HepG2 (cell line): ENCODE data around the gene RPS6KA2. TPM values are rescaled to one million over a fixed set of nuclear protein-coding genes. Genes with fewer than 3 reads are reported as not detected.

Experiments used
- ATAC-seq: fragments of 200-7000 bp; cut with Tn5 transposase; 3 replicates; pipeline ENCODE4 v1.9.1; 2020; ENCODE audit warnings: mild to moderate bottlenecking, moderate library complexity
- BruUV-seq: library from RNA; stranded (reverse); fragments of 400-500 nt; replicated peaks from 2 replicates; lab custom pipeline; 2021; lab: Mats Ljungman, UMichigan
- CTCF ChIA-PET: fragments of 300-600 bp; formaldehyde crosslinking; extraction: SDS; loops from one replicate; lab custom pipeline; 2021; ENCODE audit warnings: low total read pairs, inconsistent platforms, low intra/inter-chr PET ratio; lab: Yijun Ruan, JAX
- POLR2A ChIA-PET: fragments of 350-600 bp; sonication (Branson Sonifier 250); formaldehyde crosslinking; loops from one replicate; lab custom pipeline; 2020; ENCODE audit warnings: antibody characterized with exemption, inconsistent platforms; lab: Yijun Ruan, JAX
- DNase-seq: peaks from one replicate; pipeline ENCODE4 v3.0.0-alpha.2; 2015; ENCODE audit warnings: low spot score
- FAIRE-seq: peaks from 3 replicates; lab custom pipeline; 2011; peaks lifted over from hg19 to GRCh38; lab: Jason Lieb, UNC
- H2AFZ ChIP-seq: one replicate; pipeline ENCODE4 v1.6.1; 2011; ENCODE audit warnings: low read length, inconsistent platforms
- H3K27ac ChIP-seq: fragments of 300-600 bp; 3 replicates; pipeline ENCODE4 v1.8.0; 2011; ENCODE audit warnings: mixed run types, mild to moderate bottlenecking, mixed read lengths, low read length, inconsistent platforms; ENCODE audit not compliant: insufficient read depth; ENCODE audit errors: extremely low read length
- H3K27me3 ChIP-seq, 2 experiments: fragments of 200-600 bp in 1 of 2; 2 replicates in 1 of 2; 3 replicates in 1 of 2; pipeline versions ENCODE4 v1.6.0 to v1.8.0; 2011; ENCODE audit warnings: low read length in 2 of 2, mild to moderate bottlenecking in 2 of 2, moderate library complexity in 2 of 2, inconsistent platforms in 1 of 2; ENCODE audit not compliant: insufficient read depth in 2 of 2, control insufficient read depth in 1 of 2
- H3K36me3 ChIP-seq, 2 experiments: fragments of 200-600 bp in 1 of 2; replicated peaks in 1 of 2; 2 replicates in 1 of 2; 3 replicates in 1 of 2; pipeline versions ENCODE4 v1.5.1 to v1.8.0; 2011; ENCODE audit warnings: low read length in 2 of 2, inconsistent platforms in 1 of 2; ENCODE audit not compliant: insufficient read depth in 2 of 2, control insufficient read depth in 1 of 2
- H3K4me1 ChIP-seq: 2 replicates; pipeline ENCODE4 v1.5.1; 2012; ENCODE audit warnings: low read length, inconsistent platforms; ENCODE audit not compliant: insufficient read depth
- H3K4me2 ChIP-seq: 2 replicates; pipeline ENCODE4 v1.6.0; 2011; ENCODE audit warnings: low read depth, low read length, inconsistent platforms
- H3K4me3 ChIP-seq, 3 experiments: fragments of 200-600 bp in 1 of 3; sonication (generic), shearing (Covaris generic) in 1 of 3; replicated peaks in 1 of 3; 2 replicates each; pipeline ENCODE4 v1.5.1; 2011 to 2016; ENCODE audit warnings: low read length in 3 of 3, inconsistent platforms in 2 of 3, low read depth in 2 of 3, mild to moderate bottlenecking in 2 of 3, control low read depth in 1 of 3, mixed read lengths in 1 of 3; ENCODE audit not compliant: insufficient read depth in 1 of 3
- H3K79me2 ChIP-seq: one replicate; pipeline ENCODE4 v1.6.1; 2011; ENCODE audit warnings: low read length, inconsistent platforms; ENCODE audit not compliant: insufficient read depth
- H3K9ac ChIP-seq: 2 replicates; pipeline ENCODE4 v1.6.0; 2011; ENCODE audit warnings: mild to moderate bottlenecking, low read depth, low read length, inconsistent platforms; ENCODE audit not compliant: insufficient read depth
- H3K9me3 ChIP-seq: 2 replicates; pipeline ENCODE4 v1.5.1; 2012; ENCODE audit warnings: mild to moderate bottlenecking, low read length
- H4K20me1 ChIP-seq: 2 replicates; pipeline ENCODE4 v1.6.0; 2011; ENCODE audit warnings: inconsistent platforms, mild to moderate bottlenecking, low read length, moderate library complexity; ENCODE audit not compliant: insufficient read depth
- ATF1 ChIP-seq: IDR thresholded peaks from 2 replicates; pipeline ENCODE4 v1.6.1; 2016; ENCODE audit warnings: mild to moderate bottlenecking, control low read depth
- CBX5 ChIP-seq: sonication (generic); formaldehyde crosslinking; IDR thresholded peaks from 2 replicates; pipeline ENCODE4 v1.4.0; 2020; ENCODE audit warnings: missing genetic modification reagents, borderline replicate concordance
- EHMT2 ChIP-seq: fragments of 200-600 bp; sonication (generic); IDR thresholded peaks from 2 replicates; pipeline ENCODE4 v1.7.0; 2017; ENCODE audit warnings: antibody characterized with exemption, low read depth, low read length, borderline replicate concordance
- HMGA1 ChIP-seq: sonication (generic); formaldehyde crosslinking; conservative IDR thresholded peaks from 2 replicates; pipeline ENCODE4 v1.4.0; 2020; ENCODE audit warnings: missing genetic modification reagents
- IRX3 ChIP-seq: sonication (generic); formaldehyde crosslinking; IDR thresholded peaks from 2 replicates; pipeline ENCODE4 v1.8.1; 2023; ENCODE audit warnings: mild to moderate bottlenecking, low read depth, missing genetic modification reagents, borderline replicate concordance
- RBM39 ChIP-seq: fragments of 200-400 bp; formaldehyde crosslinking; IDR thresholded peaks from one replicate; pipeline ENCODE4 v1.6.1; 2018; ENCODE audit warnings: antibody characterized with exemption, mild to moderate bottlenecking, low read depth, low read length; ENCODE audit not compliant: poor library complexity, severe bottlenecking
- SCMH1 ChIP-seq: sonication (generic); formaldehyde crosslinking; IDR thresholded peaks from 2 replicates; pipeline ENCODE4 v1.9.0; 2021; ENCODE audit warnings: missing genetic modification reagents, mild to moderate bottlenecking, borderline replicate concordance
- TEAD3 ChIP-seq: optimal IDR thresholded peaks from 2 replicates; pipeline ENCODE3; 2016; ENCODE audit warnings: borderline replicate concordance
- ZNF333 ChIP-seq: sonication (generic); formaldehyde crosslinking; IDR thresholded peaks from 2 replicates; pipeline ENCODE4 v1.4.0; 2020; ENCODE audit warnings: mild to moderate bottlenecking, missing genetic modification reagents, borderline replicate concordance
- ZNF33A ChIP-seq: sonication (generic); formaldehyde crosslinking; IDR thresholded peaks from 2 replicates; pipeline ENCODE4 v1.5.1; 2020; ENCODE audit warnings: missing genetic modification reagents, mild to moderate bottlenecking, moderate library complexity, borderline replicate concordance
- ZNF34 ChIP-seq: sonication (generic); formaldehyde crosslinking; IDR thresholded peaks from 2 replicates; pipeline ENCODE4 v1.4.0; 2020; ENCODE audit warnings: mild to moderate bottlenecking, missing genetic modification reagents, borderline replicate concordance
- ZNF83 ChIP-seq: sonication (generic); formaldehyde crosslinking; IDR thresholded peaks from 2 replicates; pipeline ENCODE4 v1.4.0; 2020; ENCODE audit warnings: missing genetic modification reagents, mild to moderate bottlenecking, borderline replicate concordance
- ZNF878 ChIP-seq: sonication (generic); formaldehyde crosslinking; IDR thresholded peaks from 2 replicates; pipeline ENCODE4 v1.8.1; 2023; ENCODE audit warnings: mild to moderate bottlenecking, missing genetic modification reagents, moderate library complexity
- ZSCAN22 ChIP-seq: sonication (generic); formaldehyde crosslinking; IDR thresholded peaks from 2 replicates; pipeline ENCODE4 v1.4.0; 2020; ENCODE audit warnings: mild to moderate bottlenecking, missing genetic modification reagents
- WGBS: methylation state at CpG from one replicate; pipeline ENCODE4 v1.1.6; 2017; ENCODE audit warnings: low lambda C conversion rate; 5-methylcytosine and 5-hydroxymethylcytosine counted together
- in situ Hi-C: cut with HindIII; loops from 2 replicates; pipeline ENCODE4 v1.10.0; 2017; ENCODE audit warnings: low pct_unique_long_range_greater_than_20kb; ENCODE audit not compliant: extremely low pct_ligation_motif_present
- intact Hi-C: fragments of 100-400 bp; cut with micrococcal nuclease; formaldehyde crosslinking; loops from one replicate; pipeline ENCODE4 v1.10.0; 2022; ENCODE audit not compliant: unreplicated experiment
- polyA plus RNA-seq, 8 experiments: library from polyadenylated mRNA; depleted of rRNA in 3 of 8; stranded (reverse) in 7 of 8; unstranded in 1 of 8; fragments of >200 nt; fragmentation: Illumina TruSeq in 4 of 8; extraction: Trizol in 4 of 8; gene quantifications; 2 replicates each; pipeline versions ENCODE4 v1.2.1 to v1.2.3, GENCODE V29; 2011 to 2016; ENCODE audit warnings: low read depth in 4 of 8, missing spikeins in 1 of 8, mixed read lengths in 1 of 8; ENCODE audit not compliant: insufficient read depth in 1 of 8
- total RNA-seq, 5 experiments: library from RNA; depleted of rRNA; stranded (reverse); fragments of >200 nt; fragmentation: Illumina TruSeq; extraction: Trizol; gene quantifications; 2 replicates each; pipeline ENCODE4 v1.2.3, GENCODE V29; 2016; ENCODE audit warnings: low read depth in 1 of 5
- TF ChIP-seq, protein P1 (sequence below): sonication (generic); formaldehyde crosslinking; IDR thresholded peaks from 2 replicates; pipeline ENCODE4 v1.4.0; 2020; ENCODE audit warnings: mild to moderate bottlenecking, missing genetic modification reagents
- TF ChIP-seq, protein P2 (sequence below): sonication (generic); formaldehyde crosslinking; IDR thresholded peaks from 2 replicates; pipeline ENCODE4 v1.4.0; 2020; ENCODE audit warnings: missing genetic modification reagents; ENCODE audit errors: not compliant biosample characterization
- TF ChIP-seq, protein P3 (sequence below): sonication (generic); formaldehyde crosslinking; IDR thresholded peaks from 2 replicates; pipeline ENCODE4 v1.9.0; 2021; ENCODE audit warnings: missing genetic modification reagents, mild to moderate bottlenecking, borderline replicate concordance
- TF ChIP-seq, protein P4 (sequence below): sonication (generic); formaldehyde crosslinking; IDR thresholded peaks from 2 replicates; pipeline ENCODE4 v1.8.1; 2023; ENCODE audit warnings: missing genetic modification reagents, inconsistent platforms, borderline replicate concordance
- TF ChIP-seq, protein P5 (sequence below): sonication (generic); formaldehyde crosslinking; conservative IDR thresholded peaks from 2 replicates; pipeline ENCODE4 v1.8.0; 2022; ENCODE audit warnings: low read depth, missing genetic modification reagents

Gene RPS6KA2
- total and polyA plus RNA-seq, 2 of the 13 experiments (the other 11 are each of a cell fraction or from before 2014, with no cell fraction given) = 0.22 to 0.38 TPM

DNA sequence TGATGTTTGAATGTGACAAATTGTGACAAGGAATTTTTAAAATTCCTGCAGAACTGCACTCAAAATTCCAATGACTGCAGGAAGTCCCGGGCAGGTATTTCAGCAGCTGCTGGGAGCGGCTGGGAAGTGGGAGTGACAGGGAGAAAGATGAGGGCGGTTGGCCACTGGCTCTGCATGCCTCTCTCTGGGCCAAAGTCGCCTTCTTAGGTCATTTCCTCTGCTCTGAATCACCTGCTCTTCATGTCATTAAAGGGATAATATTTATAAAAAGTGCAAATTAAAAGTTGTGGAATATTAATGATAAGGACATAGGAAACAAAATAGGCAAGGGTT is 84.5 kb downstream of the RPS6KA2 start:
- H3K27ac ChIP-seq = no peak overlapping the region
- H3K36me3 ChIP-seq = no peaks in the 10 kb centered on the region
- H3K9ac ChIP-seq = no peak overlapping the region
- WGBS = 14% methylated on average over 4 of the region's 4 CpGs
- peaks cover 4 to 87% of the 10 kb centered on the region in 2 experiments; a peak in 4 of 5 replicates for H3K27me3 ChIP-seq
- ChIA-PET POLR2A (no interaction called here), CTCF (no interaction called here)
- no peak overlapping the region for H3K4me2 ChIP-seq
- ATAC-seq (no peak), DNase-seq (no peak), FAIRE-seq (no peak)
- intact Hi-C loops (no loop called here), in situ Hi-C loops (no loop called here)
- no peaks in the 10 kb centered on the region for H3K9me3 ChIP-seq
- H4K20me1 ChIP-seq = no peaks in the 10 kb centered on the region
- no peak overlapping the region for H2AFZ ChIP-seq
- no peaks in the 10 kb centered on the region for H3K79me2 ChIP-seq
- H3K4me3 ChIP-seq = no peak overlapping the region
- no peaks in the 10 kb centered on the region for H3K4me1 ChIP-seq
- BruUV-seq = no TSS peak
- TF ChIP-seq, protein P1, sequence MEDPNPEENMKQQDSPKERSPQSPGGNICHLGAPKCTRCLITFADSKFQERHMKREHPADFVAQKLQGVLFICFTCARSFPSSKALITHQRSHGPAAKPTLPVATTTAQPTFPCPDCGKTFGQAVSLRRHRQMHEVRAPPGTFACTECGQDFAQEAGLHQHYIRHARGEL (CRISPR knock-in tag) = no peak
- TF ChIP-seq ZNF33A = no peak
- no peak for TF ChIP-seq HMGA1 (CRISPR knock-in tag)
- TF ChIP-seq ZNF878 (CRISPR knock-in tag) = no peak
- no peak for TF ChIP-seq ZNF83 (CRISPR knock-in tag)
- no peak for TF ChIP-seq ZSCAN22 (CRISPR knock-in tag)
- no peak for TF ChIP-seq ATF1
- TF ChIP-seq RBM39 = no peak
- no peak for TF ChIP-seq SCMH1 (CRISPR knock-in tag)
- TF ChIP-seq IRX3 (CRISPR knock-in tag) = no peak
- no peak for TF ChIP-seq ZNF34 (CRISPR knock-in tag)
- TF ChIP-seq ZNF333 (CRISPR knock-in tag) = no peak
- no peak for TF ChIP-seq EHMT2
- TF ChIP-seq, protein P2, sequence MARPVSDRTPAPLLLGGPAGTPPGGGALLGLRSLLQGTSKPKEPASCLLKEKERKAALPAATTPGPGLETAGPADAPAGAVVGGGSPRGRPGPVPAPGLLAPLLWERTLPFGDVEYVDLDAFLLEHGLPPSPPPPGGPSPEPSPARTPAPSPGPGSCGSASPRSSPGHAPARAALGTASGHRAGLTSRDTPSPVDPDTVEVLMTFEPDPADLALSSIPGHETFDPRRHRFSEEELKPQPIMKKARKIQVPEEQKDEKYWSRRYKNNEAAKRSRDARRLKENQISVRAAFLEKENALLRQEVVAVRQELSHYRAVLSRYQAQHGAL (CRISPR knock-in tag) = no peak
- TF ChIP-seq TEAD3 (CRISPR knock-in tag) = no peak
- no peak for TF ChIP-seq CBX5
- TF ChIP-seq, protein P3, sequence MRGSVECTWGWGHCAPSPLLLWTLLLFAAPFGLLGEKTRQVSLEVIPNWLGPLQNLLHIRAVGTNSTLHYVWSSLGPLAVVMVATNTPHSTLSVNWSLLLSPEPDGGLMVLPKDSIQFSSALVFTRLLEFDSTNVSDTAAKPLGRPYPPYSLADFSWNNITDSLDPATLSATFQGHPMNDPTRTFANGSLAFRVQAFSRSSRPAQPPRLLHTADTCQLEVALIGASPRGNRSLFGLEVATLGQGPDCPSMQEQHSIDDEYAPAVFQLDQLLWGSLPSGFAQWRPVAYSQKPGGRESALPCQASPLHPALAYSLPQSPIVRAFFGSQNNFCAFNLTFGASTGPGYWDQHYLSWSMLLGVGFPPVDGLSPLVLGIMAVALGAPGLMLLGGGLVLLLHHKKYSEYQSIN (CRISPR knock-in tag) = no peak
- TF ChIP-seq, protein P4, sequence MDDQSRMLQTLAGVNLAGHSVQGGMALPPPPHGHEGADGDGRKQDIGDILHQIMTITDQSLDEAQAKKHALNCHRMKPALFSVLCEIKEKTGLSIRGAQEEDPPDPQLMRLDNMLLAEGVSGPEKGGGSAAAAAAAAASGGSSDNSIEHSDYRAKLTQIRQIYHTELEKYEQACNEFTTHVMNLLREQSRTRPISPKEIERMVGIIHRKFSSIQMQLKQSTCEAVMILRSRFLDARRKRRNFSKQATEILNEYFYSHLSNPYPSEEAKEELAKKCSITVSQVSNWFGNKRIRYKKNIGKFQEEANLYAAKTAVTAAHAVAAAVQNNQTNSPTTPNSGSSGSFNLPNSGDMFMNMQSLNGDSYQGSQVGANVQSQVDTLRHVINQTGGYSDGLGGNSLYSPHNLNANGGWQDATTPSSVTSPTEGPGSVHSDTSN (CRISPR knock-in tag) = no peak
- TF ChIP-seq, protein P5, sequence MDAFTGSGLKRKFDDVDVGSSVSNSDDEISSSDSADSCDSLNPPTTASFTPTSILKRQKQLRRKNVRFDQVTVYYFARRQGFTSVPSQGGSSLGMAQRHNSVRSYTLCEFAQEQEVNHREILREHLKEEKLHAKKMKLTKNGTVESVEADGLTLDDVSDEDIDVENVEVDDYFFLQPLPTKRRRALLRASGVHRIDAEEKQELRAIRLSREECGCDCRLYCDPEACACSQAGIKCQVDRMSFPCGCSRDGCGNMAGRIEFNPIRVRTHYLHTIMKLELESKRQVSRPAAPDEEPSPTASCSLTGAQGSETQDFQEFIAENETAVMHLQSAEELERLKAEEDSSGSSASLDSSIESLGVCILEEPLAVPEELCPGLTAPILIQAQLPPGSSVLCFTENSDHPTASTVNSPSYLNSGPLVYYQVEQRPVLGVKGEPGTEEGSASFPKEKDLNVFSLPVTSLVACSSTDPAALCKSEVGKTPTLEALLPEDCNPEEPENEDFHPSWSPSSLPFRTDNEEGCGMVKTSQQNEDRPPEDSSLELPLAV (CRISPR knock-in tag) = no peak
